ENCODE results near the gene ATXN1. TPM values are rescaled to one million over a fixed set of nuclear protein-coding genes. Genes with fewer than 3 reads are reported as not detected.

The ATXN1 gene
- total and polyA plus RNA-seq, 2 of the 8 experiments (the other 6 are each of a cell fraction or from before 2014, with no cell fraction given), result 1.6 to 4.0 TPM

- no peak overlapping the region for H4K8ac ChIP-seq (ENCODE audit: extremely low read depth, insufficient read depth, low read length)
- no peak overlapping the region for H3K4ac ChIP-seq (replicated peaks; ENCODE audit: insufficient read length, low read depth, low read length)
- no peak overlapping the region for H2BK12ac ChIP-seq (ENCODE audit: low read depth, low read length)
- H3K4me3 ChIP-seq (ENCODE audit: extremely low read depth in 1 of 4, insufficient read depth in 2 of 4, low read depth in 3 of 4, low read length in 4 of 4), result no peak overlapping the region
- no peaks in the 10 kb centered on the region for H3K79me2 ChIP-seq (ENCODE audit: control insufficient read depth in 1 of 2, insufficient read depth in 2 of 2, low read length in 2 of 2)
- H3K4me1 ChIP-seq (replicated peaks in 1 of 4; ENCODE audit: control insufficient read depth in 3 of 4, insufficient read depth in 4 of 4, low read length in 3 of 4), result peaks cover 0 to 22% (median 13%) of the 10 kb centered on the region in 4 experiments; a peak in 6 of 7 replicates
- 66% methylated on average over 5 of the region's 7 CpGs; no CpG with 5 or more reads in 1 of the 2 experiments for WGBS, 2 experiments (ENCODE audit: extremely low coverage in 1 of 2, insufficient coverage in 1 of 2, insufficient read length in 1 of 2, insufficient replicate concordance in 2 of 2, low coverage in 1 of 2, low lambda C conversion rate in 2 of 2, missing lambda C conversion rate in 1 of 2)
- no peak overlapping the region for H3K23ac ChIP-seq (ENCODE audit: insufficient read length)
- H2BK20ac ChIP-seq (ENCODE audit: low read length), result no peak overlapping the region
- H2AFZ ChIP-seq (ENCODE audit: low read length), result no peak overlapping the region
- H2BK15ac ChIP-seq (ENCODE audit: low read length), result no peak overlapping the region
- TF ChIP-seq EZH2 (IDR thresholded peaks at IDR 0.05; ENCODE audit: low read depth, low read length, severe bottlenecking) (no peak), CEBPB (IDR thresholded peaks at IDR 0.05; ENCODE audit: low read depth, low read length) (0 out of 2 replicates have a peak, but pooled peaks have one; percentile 24)
- no peak overlapping the region for H2AK5ac ChIP-seq (ENCODE audit: low read depth, low read length)
- FAIRE-seq (no peak), DNase-seq (ENCODE audit: low read depth in 1 of 2, low spot score in 2 of 2) (no peak)
- no peak overlapping the region for H3K27ac ChIP-seq (ENCODE audit: low read depth, low read length)
- H3K79me1 ChIP-seq (ENCODE audit: low read depth, low read length), result no peaks in the 10 kb centered on the region
- ChIA-PET CTCF (ENCODE audit: partially characterized antibody) (interaction anchor here (1.1 to 1.7 kb wide), 2 partner anchors 13 to 20 kb away, joined by 3 to 5 read pairs; no protein-coding TSS in a partner anchor), POLR2A (ENCODE audit: partially characterized antibody) (interaction anchor here (0.7 kb wide), 1 partner anchor 1546 kb away, joined by 4 read pairs; no protein-coding TSS in a partner anchor)
- no peak overlapping the region for H3K18ac ChIP-seq (ENCODE audit: extremely low read depth, low read length)
- H3K9ac ChIP-seq (replicated peaks in 1 of 4; ENCODE audit: extremely low read depth in 1 of 4, low read depth in 3 of 4, low read length in 3 of 4), result no peak overlapping the region
- H3K9me3 ChIP-seq (ENCODE audit: insufficient read depth in 2 of 2, low read depth in 1 of 2, low read length in 1 of 2), result no peaks in the 10 kb centered on the region
- no peak overlapping the region for H4K91ac ChIP-seq (replicated peaks; ENCODE audit: insufficient read length, low read length)
- H3K56ac ChIP-seq (replicated peaks; ENCODE audit: insufficient read length, low read depth, low read length), result no peak overlapping the region
- no peaks in the 10 kb centered on the region for H3K36me3 ChIP-seq (ENCODE audit: control insufficient read depth in 2 of 4, insufficient read depth in 4 of 4, low read length in 3 of 4)
- H2BK120ac ChIP-seq (replicated peaks; ENCODE audit: low read depth, low read length), result no peak overlapping the region
- peak overlapping the region in 1 of 2 experiments; percentile 26; a peak in 1 of 4 replicates for H3K4me2 ChIP-seq (ENCODE audit: insufficient read depth in 1 of 2, low read depth in 2 of 2, low read length in 2 of 2)
- no peaks in the 10 kb centered on the region for H4K20me1 ChIP-seq (replicated peaks in 1 of 2; ENCODE audit: control insufficient read depth in 1 of 2, insufficient read depth in 2 of 2, low read length in 2 of 2)
- H3K27me3 ChIP-seq (replicated peaks in 1 of 4; ENCODE audit: control insufficient read depth in 3 of 4, extremely low read depth in 1 of 4, insufficient read depth in 3 of 4, low read length in 3 of 4), result no peaks in the 10 kb centered on the region; a peak in 1 of 7 replicates
- H2BK5ac ChIP-seq (ENCODE audit: low read depth, low read length), result no peak overlapping the region
- H3K23me2 ChIP-seq (ENCODE audit: low read depth, low read length), result peaks cover 7% of the 10 kb centered on the region
- no peak overlapping the region for H3K14ac ChIP-seq (ENCODE audit: insufficient read length)
- no peak overlapping the region for H4K5ac ChIP-seq (ENCODE audit: insufficient read length, low read depth, low read length)
These were observed 456.0 kb downstream of the ATXN1 start for GRCh38 chr6:16305246-16305725.
